Loucy (cell line): ENCODE results near the gene DPYSL4.

Experiments
- CTCF ChIP-seq: fragments of 200-600 bp; sonication (generic); conservative IDR thresholded peaks from 2 replicates; pipeline ENCODE4 v1.5.1; 2014; ENCODE audit warnings: mild to moderate bottlenecking, antibody characterized with exemption, low read length
- EZH2phosphoT487 ChIP-seq: fragments of 200-600 bp; IDR thresholded peaks from 2 replicates; pipeline ENCODE4 v1.6.1; 2018; ENCODE audit warnings: antibody characterized with exemption, mild to moderate bottlenecking, moderate library complexity, borderline replicate concordance

GRCh38 chr10:132203256-132204077 lies 16.7 kb downstream of the DPYSL4 start:
- TF ChIP-seq CTCF (no peak), EZH2phosphoT487 (no peak)
